Mesothelial cell of epicardium (in vitro differentiated cells): ENCODE results near the gene C9orf43. TPM values are rescaled to one million over a fixed set of nuclear protein-coding genes. Genes with fewer than 3 reads are reported as not detected.

ENCODE experiments used
- DNase-seq, 2 experiments: peaks; one replicate each; pipeline ENCODE4 v3.0.0; 2021; ENCODE audit warnings: low spot score in 2 of 2; ENCODE audit not compliant: unreplicated experiment in 2 of 2
- H3K27ac Mint-ChIP-seq: 2 replicates; pipeline ENCODE4 v1.8.0; 2021; ENCODE audit warnings: mixed read lengths
- H3K27me3 Mint-ChIP-seq: 2 replicates; pipeline ENCODE4 v1.8.0; 2021; ENCODE audit warnings: low read depth, mixed read lengths
- H3K36me3 Mint-ChIP-seq: 2 replicates; pipeline ENCODE4 v1.8.0; 2021; ENCODE audit warnings: mixed read lengths
- H3K4me1 Mint-ChIP-seq: 2 replicates; pipeline ENCODE4 v1.8.0; 2021; ENCODE audit warnings: mixed read lengths
- H3K4me3 Mint-ChIP-seq: 2 replicates; pipeline ENCODE4 v1.8.0; 2021; ENCODE audit warnings: mild to moderate bottlenecking, moderate library complexity, mixed read lengths
- H3K9me3 Mint-ChIP-seq: 2 replicates; pipeline ENCODE4 v1.8.0; 2021; ENCODE audit warnings: mixed read lengths
- CTCF ChIP-seq: fragments of 200-600 bp; sonication (generic); IDR thresholded peaks from one replicate; pipeline ENCODE4 v1.5.0; 2021; ENCODE audit warnings: antibody characterized with exemption; ENCODE audit not compliant: unreplicated experiment
- total RNA-seq: library from RNA; stranded (reverse); gene quantifications from 3 replicates; pipeline ENCODE4 v1.2.1, GENCODE V29; 2021

Gene C9orf43
- total RNA-seq, 1 donor from 2014 or later, result 0.72 TPM

DNA sequence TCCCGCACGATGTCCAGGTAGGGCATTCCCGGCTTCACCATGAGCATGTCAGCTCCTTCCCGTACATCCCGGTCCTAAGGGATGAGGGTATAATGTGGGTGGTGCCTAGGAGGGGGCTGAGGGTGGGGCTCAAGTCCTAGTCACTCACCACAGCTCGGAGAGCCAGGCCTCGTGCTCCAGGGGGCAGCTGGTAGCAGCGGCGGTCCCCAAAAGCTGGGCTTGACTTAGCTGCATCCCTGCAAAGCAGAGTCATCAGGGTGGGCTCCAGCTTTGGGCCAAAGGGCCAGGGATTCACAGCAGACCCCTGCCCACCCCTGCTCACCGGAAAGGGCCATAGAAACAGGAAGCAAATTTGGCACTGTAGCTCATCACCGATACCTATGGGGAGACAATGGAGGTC, 21.1 kb upstream of the C9orf43 start:
- Mint-ChIP-seq H3K4me3 (no peak overlapping the region), H3K27me3 (no peaks in the 10 kb centered on the region), H3K36me3 (peaks cover 38% of the 10 kb centered on the region), H3K4me1 (no peaks in the 10 kb centered on the region), H3K9me3 (no peaks in the 10 kb centered on the region), H3K27ac (no peak overlapping the region)
- DNase-seq, result no peak
- no peak for TF ChIP-seq CTCF

GRCh38 chr9:113390192-113390960, 20.2 kb upstream of the C9orf43 start:
- no peak overlapping the region for H3K4me3 Mint-ChIP-seq
- no peak for DNase-seq
- no peak overlapping the region for H3K27ac Mint-ChIP-seq
- no peaks in the 10 kb centered on the region for H3K27me3 Mint-ChIP-seq
- no peaks in the 10 kb centered on the region for H3K4me1 Mint-ChIP-seq
- peaks cover 42% of the 10 kb centered on the region for H3K36me3 Mint-ChIP-seq
- TF ChIP-seq CTCF, result no peak
- H3K9me3 Mint-ChIP-seq, result no peaks in the 10 kb centered on the region

GRCh38 chr9:113391917-113392316, 18.6 kb upstream of the C9orf43 start:
- Mint-ChIP-seq H3K27ac (peak overlapping the region; percentile 9), H3K4me3 (no peak overlapping the region)
- no peak for TF ChIP-seq CTCF

GRCh38 chr9:113393281-113393680, 17.3 kb upstream of the C9orf43 start:
- Mint-ChIP-seq H3K27ac (no peak overlapping the region), H3K27me3 (no peaks in the 10 kb centered on the region), H3K9me3 (no peaks in the 10 kb centered on the region), H3K4me1 (peaks cover 9% of the 10 kb centered on the region), H3K36me3 (peaks cover 25% of the 10 kb centered on the region), H3K4me3 (no peak overlapping the region)
- no peak for TF ChIP-seq CTCF
- no peak for DNase-seq

More at GRCh38 chr9:113391917-113392316, 18.6 kb upstream of the C9orf43 start:
- no peaks in the 10 kb centered on the region for H3K27me3 Mint-ChIP-seq
- no peaks in the 10 kb centered on the region for H3K9me3 Mint-ChIP-seq
- H3K4me1 Mint-ChIP-seq, result peaks cover 6% of the 10 kb centered on the region
- peaks cover 37% of the 10 kb centered on the region for H3K36me3 Mint-ChIP-seq
- DNase-seq, result no peak

- TF ChIP-seq CTCF, result no peak
- no peak for DNase-seq
- H3K27me3 Mint-ChIP-seq, result no peaks in the 10 kb centered on the region
- peaks cover 19% of the 10 kb centered on the region for H3K36me3 Mint-ChIP-seq
- H3K4me1 Mint-ChIP-seq, result peaks cover 21% of the 10 kb centered on the region
- no peaks in the 10 kb centered on the region for H3K9me3 Mint-ChIP-seq
- H3K27ac Mint-ChIP-seq, result no peak overlapping the region
- H3K4me3 Mint-ChIP-seq, result no peak overlapping the region
Observed at GRCh38 chr9:113395000-113395861, 15.3 kb upstream of the C9orf43 start.
